Fibroblast of lung (primary cell): ENCODE results near the gene SLAIN2. TPM values are rescaled to one million over a fixed set of nuclear protein-coding genes. Genes with fewer than 3 reads are reported as not detected.

Experiments
- DNase-seq, 2 donors: peaks; one replicate each; pipeline versions ENCODE4 v3.0.0 to v3.0.0-alpha.2; 2010; ENCODE audit warnings: low read depth in 2 of 2
- H2AFZ ChIP-seq: 2 replicates; pipeline ENCODE4 v1.5.1; 2012; ENCODE audit warnings: low read length, control low read depth, inconsistent platforms
- H3K27ac ChIP-seq: 2 replicates; pipeline ENCODE4 v1.5.1; 2011; ENCODE audit warnings: low read length, control low read depth; ENCODE audit not compliant: insufficient read depth
- H3K27me3 ChIP-seq: 2 replicates; pipeline ENCODE4 v1.5.1; 2011; ENCODE audit warnings: mild to moderate bottlenecking, low read length; ENCODE audit not compliant: control insufficient read depth, insufficient read depth
- H3K36me3 ChIP-seq: 2 replicates; pipeline ENCODE4 v1.5.1; 2011; ENCODE audit warnings: low read length; ENCODE audit not compliant: control insufficient read depth, insufficient read depth
- H3K4me1 ChIP-seq: 2 replicates; pipeline ENCODE4 v1.5.1; 2011; ENCODE audit warnings: low read length; ENCODE audit not compliant: control insufficient read depth, insufficient read depth; ENCODE audit errors: extremely low read depth
- H3K4me2 ChIP-seq: 2 replicates; pipeline ENCODE4 v1.5.1; 2011; ENCODE audit warnings: low read length, control low read depth; ENCODE audit not compliant: insufficient read depth; ENCODE audit errors: extremely low read depth
- H3K4me3 ChIP-seq, 4 experiments: fragments of 200-600 bp in 1 of 4; sonication (generic) in 1 of 4; replicated peaks in 1 of 4; 2 replicates each; pipeline ENCODE4 v1.5.1; 2011 to 2016; ENCODE audit warnings: low read length in 4 of 4, low read depth in 3 of 4, mild to moderate bottlenecking in 3 of 4, control low read depth in 2 of 4, inconsistent platforms in 1 of 4, mixed read lengths in 1 of 4; ENCODE audit not compliant: insufficient read depth in 1 of 4; ENCODE audit errors: control extremely low read depth in 1 of 4
- H3K79me2 ChIP-seq: 2 replicates; pipeline ENCODE4 v1.5.1; 2012; ENCODE audit warnings: mild to moderate bottlenecking, low read length, inconsistent platforms; ENCODE audit not compliant: control insufficient read depth, insufficient read depth
- H3K9ac ChIP-seq: 2 replicates; pipeline ENCODE4 v1.5.1; 2011; ENCODE audit warnings: mild to moderate bottlenecking, low read length, control low read depth; ENCODE audit not compliant: insufficient read depth
- H3K9me3 ChIP-seq: 2 replicates; pipeline ENCODE4 v1.5.1; 2012; ENCODE audit warnings: low read depth, low read length; ENCODE audit not compliant: control insufficient read depth, insufficient read depth
- H4K20me1 ChIP-seq: 2 replicates; pipeline ENCODE4 v1.5.1; 2011; ENCODE audit warnings: low read length; ENCODE audit not compliant: control insufficient read depth, insufficient read depth; ENCODE audit errors: extremely low read depth
- CTCF ChIP-seq, 2 donors: IDR thresholded peaks in 1 of 2; conservative IDR thresholded peaks in 1 of 2; 1 replicate in 1 of 2; 2 replicates in 1 of 2; pipeline ENCODE4 v1.5.1; 2011 to 2012; ENCODE audit warnings: low read length in 2 of 2, control low read depth in 1 of 2, inconsistent platforms in 1 of 2, low read depth in 1 of 2, mild to moderate bottlenecking in 1 of 2
- EZH2 ChIP-seq: IDR thresholded peaks from 2 replicates; pipeline ENCODE4 v1.5.1; 2012; ENCODE audit warnings: low read length, control low read depth, mild to moderate bottlenecking; ENCODE audit errors: missing control alignments
- polyA plus RNA-seq, 2 donors: library from polyadenylated mRNA; depleted of rRNA in 1 of 2; stranded (reverse) in 1 of 2; unstranded in 1 of 2; fragments of >200 nt; gene quantifications; 2 replicates each; pipeline ENCODE4 v1.2.1, GENCODE V29; 2011 to 2012; ENCODE audit warnings: missing spikeins in 1 of 2
- total RNA-seq: library from RNA; depleted of rRNA; stranded (reverse); fragments of >200 nt; gene quantifications from 2 replicates; pipeline ENCODE4 v1.2.1, GENCODE V29; 2014

The SLAIN2 gene
- total and polyA plus RNA-seq, 2 donors (not counting 1 experiment from before 2014, with no cell fraction given), result 34.2 to 57.4 TPM

GRCh38 chr4:48369248-48369647, 27.9 kb downstream of the SLAIN2 start:
- Histone ChIP-seq H3K4me3 (no peak overlapping the region), H3K79me2 (peaks cover 56% of the 10 kb centered on the region), H3K4me1 (no peaks in the 10 kb centered on the region), H3K9ac (no peak overlapping the region), H3K4me2 (no peak overlapping the region), H3K27ac (no peak overlapping the region), H4K20me1 (no peaks in the 10 kb centered on the region), H3K9me3 (no peaks in the 10 kb centered on the region), H3K27me3 (no peaks in the 10 kb centered on the region), H3K36me3 (no peaks in the 10 kb centered on the region), H2AFZ (no peak overlapping the region)
- TF ChIP-seq EZH2 (no peak), CTCF (conservative IDR thresholded peaks at IDR 0.05 in 1 of 2, IDR thresholded peaks at IDR 0.05 in 1 of 2; ENCODE audit: low read depth in 1 of 2, low read length in 2 of 2) (no peak)
- DNase-seq, result peak in 1 of 2 donors; percentile 38

- no peak overlapping the region for H2AFZ ChIP-seq
- H3K4me3 ChIP-seq, result no peak overlapping the region
- no peaks in the 10 kb centered on the region for H4K20me1 ChIP-seq
- no peaks in the 10 kb centered on the region for H3K4me1 ChIP-seq
- DNase-seq, result no peak
- TF ChIP-seq CTCF (conservative IDR thresholded peaks at IDR 0.05 in 1 of 2, IDR thresholded peaks at IDR 0.05 in 1 of 2; ENCODE audit: low read depth in 1 of 2, low read length in 2 of 2) (no peak), EZH2 (no peak)
- H3K4me2 ChIP-seq, result no peak overlapping the region
- no peaks in the 10 kb centered on the region for H3K27me3 ChIP-seq
- H3K9ac ChIP-seq, result no peak overlapping the region
- H3K36me3 ChIP-seq, result no peaks in the 10 kb centered on the region
- H3K9me3 ChIP-seq, result no peaks in the 10 kb centered on the region
- H3K27ac ChIP-seq, result no peak overlapping the region
- peaks cover 58% of the 10 kb centered on the region for H3K79me2 ChIP-seq
Measured at GRCh38 chr4:48369771-48370170, 28.4 kb downstream of the SLAIN2 start.

GRCh38 chr4:48370260-48371134, 29.2 kb downstream of the SLAIN2 start:
- TF ChIP-seq EZH2 (no peak), CTCF (conservative IDR thresholded peaks at IDR 0.05 in 1 of 2, IDR thresholded peaks at IDR 0.05 in 1 of 2; ENCODE audit: low read depth in 1 of 2, low read length in 2 of 2) (no peak)
- H3K79me2 ChIP-seq, result peaks cover 53% of the 10 kb centered on the region

More at GRCh38 chr4:48370260-48371134, 29.2 kb downstream of the SLAIN2 start:
- H3K36me3 ChIP-seq, result no peaks in the 10 kb centered on the region
- no peaks in the 10 kb centered on the region for H4K20me1 ChIP-seq
- no peak overlapping the region for H3K9ac ChIP-seq
- no peak for DNase-seq
- H3K4me3 ChIP-seq, result no peak overlapping the region
- H3K9me3 ChIP-seq, result no peaks in the 10 kb centered on the region
- H3K27ac ChIP-seq, result no peak overlapping the region
- no peaks in the 10 kb centered on the region for H3K4me1 ChIP-seq
- no peaks in the 10 kb centered on the region for H3K27me3 ChIP-seq
- H3K4me2 ChIP-seq, result no peak overlapping the region
- H2AFZ ChIP-seq, result no peak overlapping the region
